GM21515 (cell line): ENCODE results near the gene GAL3ST2.

Source experiments
- ATAC-seq: cut with Tn5 transposase; IDR thresholded peaks from one replicate; pipeline ENCODE4 v1.9.1; 2021; ENCODE audit not compliant: unreplicated experiment

GAL3ST2 gene

DNA sequence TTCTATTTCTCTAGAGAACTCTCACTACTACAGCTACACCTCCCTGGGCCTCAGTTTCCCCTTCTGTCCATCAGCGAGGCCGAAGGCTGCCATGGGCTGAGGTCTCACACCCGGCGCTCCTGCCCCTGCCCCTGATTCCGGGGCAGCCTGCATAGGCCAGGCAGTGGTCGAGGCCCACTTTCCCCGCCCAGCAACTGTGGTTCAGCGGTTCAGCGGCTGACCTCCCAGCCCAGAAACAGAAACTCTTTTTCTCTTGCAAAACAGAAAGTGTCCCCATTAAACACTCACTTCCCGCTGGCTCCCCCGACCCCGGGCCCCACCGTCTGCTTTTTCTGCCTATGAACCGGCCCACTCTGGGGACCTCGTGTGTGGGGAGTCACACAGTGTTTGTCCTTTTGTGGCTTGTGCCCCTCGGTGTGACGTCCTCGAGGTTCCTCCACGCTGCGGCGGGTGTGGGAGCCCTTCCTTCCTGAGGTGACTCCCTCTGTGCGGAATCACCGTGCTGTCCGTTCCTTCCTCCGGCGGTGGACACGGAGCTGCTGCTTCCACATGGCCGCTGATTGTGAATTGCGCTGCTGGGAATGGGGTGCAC, 66.1 kb downstream of the GAL3ST2 start:
- ATAC-seq, result peak; percentile 52

DNA sequence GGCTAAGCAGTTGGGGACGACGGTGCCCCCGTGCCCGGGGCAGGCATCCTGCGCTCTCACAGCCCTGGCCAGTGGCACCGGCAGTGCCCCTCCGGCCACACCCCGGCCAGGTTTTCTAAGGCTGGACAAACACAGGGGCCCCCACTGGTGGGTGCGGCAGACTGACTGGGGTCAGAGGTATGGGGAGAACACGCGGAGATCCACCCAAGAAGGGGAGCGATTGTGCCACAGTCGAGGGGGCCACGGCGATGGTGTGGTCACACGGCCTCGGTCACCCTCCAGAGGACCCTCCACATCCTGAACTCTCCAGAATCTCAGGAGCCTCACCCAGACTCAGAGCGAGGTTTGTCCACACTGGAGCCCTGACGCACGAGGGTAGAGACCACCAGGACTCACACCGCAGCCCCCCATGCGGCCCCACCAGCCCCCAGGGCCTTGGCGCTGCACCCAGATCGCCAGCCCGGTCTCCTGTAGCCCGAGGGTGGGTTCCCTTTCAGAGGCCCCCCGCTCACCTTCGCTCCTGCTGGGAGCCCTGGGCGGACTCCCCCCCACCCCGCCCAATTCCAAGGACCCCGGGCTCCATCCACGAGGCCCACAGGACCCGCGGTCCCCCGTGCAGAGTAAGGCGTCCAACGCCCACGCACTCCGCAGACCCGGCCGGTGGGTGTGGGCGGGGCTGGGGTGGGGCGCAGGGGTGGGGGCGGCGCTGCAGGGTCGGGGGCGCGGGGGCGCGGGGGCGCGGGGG, 66.9 kb downstream of the GAL3ST2 start:
- ATAC-seq, result no peak

GRCh38 chr2:241844066-241844728, 67.6 kb downstream of the GAL3ST2 start:
- no peak for ATAC-seq

DNA sequence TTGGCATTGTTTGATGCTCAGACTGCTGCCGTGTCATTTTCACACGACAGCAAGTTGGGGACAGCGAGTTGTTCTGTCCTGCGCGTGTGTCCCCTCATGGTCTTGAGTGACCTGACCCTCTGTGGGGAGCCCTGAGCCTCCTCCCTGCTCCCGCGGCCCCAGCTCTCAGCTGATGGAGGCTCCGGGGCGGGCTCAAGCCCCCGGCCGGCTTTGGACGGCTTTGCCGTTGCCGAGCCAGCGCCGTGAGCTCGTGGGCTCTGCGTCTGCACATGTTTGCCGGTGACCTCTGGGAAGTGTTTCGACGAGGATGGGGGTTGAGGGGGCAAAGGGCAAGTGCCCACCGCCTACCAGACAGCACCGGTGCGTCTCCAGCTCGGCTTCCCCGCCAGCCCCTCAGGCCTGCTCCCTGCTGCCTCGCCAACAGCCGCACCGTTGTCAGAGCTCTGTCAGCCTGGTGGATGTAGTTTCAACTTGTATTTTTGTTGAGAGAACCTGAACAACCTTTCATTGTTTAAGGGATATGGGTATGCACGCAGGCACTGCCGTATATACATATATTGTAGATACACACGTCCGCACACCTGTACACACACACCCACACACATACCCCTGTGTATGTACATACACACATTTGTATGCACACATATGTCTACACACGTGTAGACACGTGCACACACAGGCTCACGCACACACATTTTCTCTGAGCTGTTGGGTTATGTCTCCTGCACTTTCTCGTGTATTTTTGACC, 68.4 kb downstream of the GAL3ST2 start:
- no peak for ATAC-seq

DNA sequence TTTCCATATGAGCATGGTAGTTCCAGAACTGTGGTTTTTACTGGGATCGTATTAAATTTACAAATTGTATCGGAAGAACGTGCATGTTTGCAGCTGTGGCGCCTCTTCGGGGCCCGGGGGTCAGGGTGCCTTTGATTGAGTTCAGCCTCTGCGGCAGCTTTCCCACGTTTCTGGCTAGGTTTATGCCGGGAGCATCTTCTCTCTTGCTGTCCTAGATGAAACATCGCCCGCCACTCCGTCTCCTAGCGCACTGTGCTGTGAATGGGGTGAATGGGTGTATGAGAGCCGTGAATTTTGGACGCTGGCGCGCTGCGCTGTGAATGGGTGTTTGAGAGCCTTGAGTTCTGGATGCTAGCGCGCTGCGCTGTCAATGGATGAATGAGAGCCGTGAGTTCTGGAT, 69.8 kb downstream of the GAL3ST2 start:
- ATAC-seq, result no peak

DNA sequence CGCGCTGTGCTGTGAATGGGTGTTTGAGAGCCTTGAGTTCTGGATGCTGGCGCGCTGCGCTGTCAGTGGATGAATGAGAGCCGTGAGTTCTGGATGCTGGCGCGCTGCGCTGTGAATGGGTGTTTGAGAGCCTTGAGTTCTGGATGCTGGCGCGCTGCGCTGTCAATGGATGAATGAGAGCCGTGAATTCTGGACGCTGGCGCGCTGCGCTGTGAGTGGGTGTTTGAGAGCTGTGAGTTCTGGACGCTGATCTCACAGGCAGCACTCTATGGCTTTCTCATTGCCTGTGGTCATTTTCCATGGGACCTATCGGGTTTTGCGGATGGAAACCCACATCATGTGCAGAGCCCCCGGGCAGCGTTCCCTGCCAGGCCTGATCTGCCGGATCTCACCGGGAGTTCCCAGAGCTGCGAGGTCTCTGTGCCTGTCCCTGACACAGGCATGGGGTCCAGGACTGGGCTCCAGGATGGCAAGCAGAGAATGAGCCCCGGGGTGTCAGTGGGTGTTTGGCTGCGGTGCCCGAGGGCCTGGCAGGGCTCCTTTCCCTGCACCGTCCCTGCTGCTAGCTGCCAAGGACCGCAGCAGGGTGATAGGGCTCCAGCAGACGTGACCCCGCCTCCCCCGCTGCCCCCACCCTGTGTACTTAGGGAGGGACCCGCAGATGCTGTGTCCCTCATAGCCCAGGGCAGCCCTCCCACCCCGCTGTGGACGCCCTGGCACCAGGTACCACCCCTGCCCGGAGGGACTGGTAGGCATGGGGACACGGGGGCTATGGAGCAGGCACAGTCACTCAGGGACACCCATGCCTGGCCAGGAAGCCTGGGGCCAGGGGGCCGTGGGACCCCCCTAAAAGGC, 72.4 kb downstream of the GAL3ST2 start:
- ATAC-seq, result no peak

GRCh38 chr2:241849616-241850543, 73.3 kb downstream of the GAL3ST2 start:
- no peak for ATAC-seq

DNA sequence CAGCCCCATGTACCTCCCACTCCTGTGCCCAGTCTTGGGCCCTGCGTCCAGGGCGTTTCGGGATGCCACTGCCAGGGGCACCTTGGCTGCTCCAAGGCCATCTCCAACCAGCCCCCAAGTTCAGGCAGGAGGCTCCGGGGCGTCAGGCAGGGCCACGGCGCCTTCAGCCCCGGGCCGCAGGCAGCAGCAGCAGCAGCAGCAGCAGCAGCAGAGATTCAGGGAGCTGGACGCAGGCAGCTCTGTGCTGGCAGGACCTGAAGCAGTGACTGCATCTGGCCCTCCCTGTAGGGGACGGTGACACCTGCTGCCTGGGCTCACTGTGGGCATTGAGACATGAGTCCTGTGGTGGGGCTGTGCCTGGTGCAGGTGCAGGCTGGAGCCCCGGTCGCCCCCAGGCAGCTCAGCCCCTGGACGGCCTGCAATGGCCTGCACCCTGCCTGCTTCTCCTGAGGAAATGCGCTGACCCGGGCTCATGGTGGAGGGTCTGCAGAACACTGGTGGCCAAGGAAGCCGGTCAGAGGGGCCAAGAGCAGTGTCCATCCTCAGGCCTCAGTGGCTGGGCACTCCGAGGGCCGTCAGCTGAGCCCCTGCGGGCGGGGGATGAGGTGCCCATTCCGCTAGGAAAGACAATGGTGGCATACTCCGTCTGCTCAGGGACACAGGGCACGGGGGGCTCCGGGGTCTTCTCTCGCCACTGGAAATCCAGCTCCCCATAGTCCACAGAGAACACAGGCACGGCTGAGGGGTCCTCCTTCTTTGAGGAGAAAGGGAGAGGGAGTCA, 74.1 kb downstream of the GAL3ST2 start:
- ATAC-seq, result no peak

- no peak for ATAC-seq
Measured at GRCh38 chr2:241851325-241852115, 74.9 kb downstream of the GAL3ST2 start.

DNA sequence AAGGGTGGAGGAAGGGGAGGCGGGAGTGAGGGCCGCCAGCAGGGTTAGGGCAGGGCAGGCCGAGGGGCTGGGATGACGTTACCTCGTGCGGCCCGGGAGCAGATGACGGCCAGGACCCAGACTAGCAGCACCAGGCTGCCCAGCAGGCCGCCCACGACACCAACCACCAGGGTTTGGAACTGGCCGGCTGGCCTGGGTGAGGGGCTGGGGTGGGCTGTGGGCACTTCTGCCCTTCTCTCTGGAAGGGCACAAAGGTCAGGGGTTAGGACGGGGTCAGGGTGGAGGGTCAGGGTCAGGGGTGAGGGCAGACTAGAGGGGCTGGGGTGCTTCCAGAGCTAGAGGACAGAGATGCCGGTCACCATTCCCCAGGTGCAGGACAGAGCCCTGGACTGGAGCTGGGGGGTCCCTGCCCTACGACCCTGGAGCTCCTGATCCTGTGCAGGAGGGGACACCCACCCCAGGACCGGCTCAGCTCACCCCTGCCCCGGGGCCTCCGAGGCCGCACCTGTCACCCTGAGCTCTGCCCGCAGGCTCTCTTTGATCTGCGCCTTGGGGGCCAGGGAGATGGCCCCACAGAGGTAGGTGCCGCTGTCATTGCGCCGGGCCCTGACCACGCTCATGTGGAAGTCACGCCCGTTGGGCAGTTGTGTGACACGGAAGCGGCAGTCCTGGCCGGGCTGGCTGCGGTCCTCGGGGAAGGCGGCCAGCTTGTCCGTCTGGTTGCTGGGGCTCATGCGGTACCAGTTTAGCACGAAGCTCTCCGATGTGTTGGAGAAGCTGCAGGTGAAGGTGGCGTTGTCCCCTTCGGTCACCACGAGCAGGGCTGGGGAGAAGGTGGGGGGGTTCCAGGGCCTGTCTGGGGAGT, 75.7 kb downstream of the GAL3ST2 start:
- ATAC-seq, result no peak

DNA sequence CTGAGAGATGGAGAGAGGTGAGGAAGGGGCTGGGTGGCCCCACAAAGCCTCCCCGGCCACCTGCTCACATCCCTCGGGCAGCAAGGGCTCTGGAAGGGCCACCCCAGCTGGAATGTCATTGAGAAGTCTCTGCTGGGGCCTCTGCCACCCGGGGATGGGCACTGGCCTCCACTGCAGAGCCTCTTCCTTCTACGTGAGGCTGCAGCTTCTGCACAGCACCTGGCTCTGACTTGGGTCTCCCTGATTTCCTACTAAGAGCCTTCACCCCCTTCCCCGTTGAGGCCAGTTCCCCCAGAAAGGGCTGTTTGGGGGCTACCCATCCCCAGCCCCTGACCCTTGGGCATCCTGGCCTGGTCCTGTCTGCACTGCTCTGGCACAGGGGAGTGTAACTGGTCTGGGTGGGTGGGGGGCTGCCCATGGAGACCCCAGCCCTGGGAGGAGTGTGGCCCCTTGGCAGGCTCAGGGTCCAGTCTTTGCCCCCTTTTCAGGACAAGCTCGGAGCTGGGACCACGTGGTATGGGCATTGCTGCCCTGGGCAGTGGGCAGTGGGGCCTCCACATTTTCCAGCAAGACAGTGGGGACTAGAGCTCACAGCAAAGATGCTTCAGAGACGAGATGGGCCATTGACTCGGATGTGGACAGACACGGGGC, 76.5 kb downstream of the GAL3ST2 start:
- ATAC-seq, result no peak
